NCI-H82 treated with DMSO at 0.1 percent for 48 hours (cell line): Measurements from ENCODE around the gene YJEFN3.

Source experiments
- DNase-seq: peaks from one replicate; lab custom pipeline; 2025; ENCODE audit not compliant: unreplicated experiment; lab: John Stamatoyannopoulos, UW

The YJEFN3 gene

GRCh38 chr19:19550972-19551852 lies 22.5 kb downstream of the YJEFN3 start:
- no peak for DNase-seq

DNA sequence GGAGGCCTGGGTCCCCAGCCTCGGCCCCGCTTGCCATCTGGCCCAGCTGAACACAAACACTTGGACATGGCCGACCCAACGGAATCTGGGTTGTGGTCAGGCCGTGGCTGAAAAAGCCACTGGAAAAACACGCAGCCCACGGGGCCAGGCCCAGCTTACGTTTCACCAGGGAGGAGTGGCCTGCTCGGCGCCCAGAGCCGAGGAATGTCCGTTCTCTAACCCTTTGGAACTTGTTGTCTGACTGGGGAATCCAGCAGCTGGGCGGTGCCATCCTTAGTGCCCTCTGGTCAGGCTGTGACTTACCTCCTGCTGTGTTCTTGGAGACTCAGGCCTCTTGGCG lies 23.1 kb downstream of the YJEFN3 start:
- no peak for DNase-seq

DNA sequence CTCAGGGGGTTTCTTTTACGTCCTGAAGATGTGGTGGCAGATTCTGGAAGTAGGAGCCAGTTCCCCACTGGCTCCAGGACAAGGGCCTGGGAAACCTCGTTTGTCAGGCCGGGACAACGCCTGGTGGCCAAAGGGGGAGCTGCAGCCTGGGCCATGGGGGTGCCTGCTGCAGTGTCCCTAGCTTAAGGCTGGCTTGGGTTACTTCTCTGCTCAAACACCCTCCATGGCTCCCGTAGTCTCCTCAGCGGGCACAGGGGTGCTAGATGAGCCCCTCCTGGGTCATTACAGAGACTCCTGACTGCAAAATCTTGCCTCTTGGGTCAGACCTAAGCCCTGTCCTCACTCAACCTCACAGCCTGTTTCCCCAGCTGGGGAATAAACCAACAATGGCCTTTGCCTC lies 24.1 kb downstream of the YJEFN3 start:
- DNase-seq = no peak

GRCh38 chr19:19553670-19554069 lies 25.0 kb downstream of the YJEFN3 start:
- DNase-seq = no peak

- DNase-seq = peak; percentile 29
Observed at GRCh38 chr19:19554074-19555023, 25.6 kb downstream of the YJEFN3 start.

DNA sequence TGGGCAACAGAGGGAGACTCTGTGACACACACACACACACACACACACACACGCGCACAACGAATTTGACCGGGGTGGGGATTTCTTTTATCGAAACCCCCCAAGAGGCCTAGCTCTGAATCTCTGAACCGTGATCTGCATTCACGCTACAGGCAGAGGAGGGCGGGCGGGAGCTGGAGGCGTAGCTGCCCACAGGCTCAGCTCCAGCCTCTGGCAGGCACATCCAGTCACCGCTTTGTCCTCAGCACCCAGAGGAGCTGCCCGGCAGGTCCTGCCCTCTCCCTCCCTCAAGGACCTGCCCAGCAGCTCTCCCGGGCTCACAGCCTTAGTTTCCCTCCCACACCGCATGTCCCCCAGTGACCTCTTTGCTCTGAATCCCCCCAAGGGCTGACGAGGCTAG lies 29.3 kb downstream of the YJEFN3 start:
- DNase-seq = no peak

DNA sequence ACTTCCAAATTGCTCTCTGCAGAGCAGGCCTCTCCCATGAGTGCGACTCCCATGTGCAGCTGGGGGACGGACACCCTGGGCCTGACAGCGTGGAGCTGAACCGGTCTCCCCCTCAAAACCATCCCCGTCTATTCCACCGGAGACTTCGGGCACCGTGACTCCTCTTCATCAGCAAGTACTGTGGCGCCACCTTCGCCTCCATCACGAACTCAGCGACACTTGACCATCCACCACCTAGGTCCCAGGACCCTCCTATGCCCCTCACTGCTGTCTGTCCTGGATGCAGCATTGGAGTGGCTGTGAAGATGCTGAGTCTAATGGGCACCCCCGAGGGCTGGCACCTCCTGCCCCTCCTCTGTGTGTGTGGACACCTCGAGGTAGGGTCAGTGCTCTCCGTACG lies 29.9 kb downstream of the YJEFN3 start:
- no peak for DNase-seq

- DNase-seq = no peak
Observed at GRCh38 chr19:19559931-19560330, 31.2 kb downstream of the YJEFN3 start.

DNA sequence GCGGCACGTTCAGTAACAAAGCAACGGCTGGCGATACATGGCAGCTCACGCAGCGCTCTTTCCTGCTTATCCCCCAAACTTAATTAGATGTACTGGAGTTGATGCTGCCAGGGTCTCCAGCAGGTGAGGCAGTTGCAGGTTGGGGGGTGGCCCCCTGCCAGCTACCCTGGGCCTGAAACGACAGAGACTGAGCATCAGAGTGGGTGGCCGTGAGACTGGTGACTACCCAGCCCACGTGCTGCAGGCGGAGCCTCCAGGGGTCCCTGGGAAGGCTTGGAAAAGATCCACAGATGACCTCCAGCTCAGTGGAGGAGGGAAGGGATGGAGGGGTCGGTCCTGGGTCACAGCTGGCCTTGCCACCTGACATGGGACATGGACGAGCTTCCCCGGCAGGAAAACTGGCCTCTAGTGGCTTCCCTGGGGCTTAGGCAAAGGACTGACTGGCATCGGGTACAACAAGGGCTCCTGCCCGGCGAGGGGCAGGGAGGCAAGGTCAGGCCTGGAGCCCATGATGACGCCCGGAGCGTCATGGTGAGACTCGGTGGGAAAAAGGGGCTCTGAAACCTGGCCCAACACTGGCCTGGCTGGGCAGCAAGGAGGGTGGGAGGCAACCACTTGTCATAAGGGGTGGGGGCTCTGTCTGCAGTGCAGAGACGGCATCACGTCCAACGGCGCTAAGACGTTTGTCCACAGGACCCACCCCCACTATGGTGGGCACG lies 33.4 kb downstream of the YJEFN3 start:
- no peak for DNase-seq

GRCh38 chr19:19562665-19563347 lies 34.1 kb downstream of the YJEFN3 start:
- no peak for DNase-seq

- no peak for DNase-seq
Observed at GRCh38 chr19:19563348-19563848, 34.7 kb downstream of the YJEFN3 start.

DNA sequence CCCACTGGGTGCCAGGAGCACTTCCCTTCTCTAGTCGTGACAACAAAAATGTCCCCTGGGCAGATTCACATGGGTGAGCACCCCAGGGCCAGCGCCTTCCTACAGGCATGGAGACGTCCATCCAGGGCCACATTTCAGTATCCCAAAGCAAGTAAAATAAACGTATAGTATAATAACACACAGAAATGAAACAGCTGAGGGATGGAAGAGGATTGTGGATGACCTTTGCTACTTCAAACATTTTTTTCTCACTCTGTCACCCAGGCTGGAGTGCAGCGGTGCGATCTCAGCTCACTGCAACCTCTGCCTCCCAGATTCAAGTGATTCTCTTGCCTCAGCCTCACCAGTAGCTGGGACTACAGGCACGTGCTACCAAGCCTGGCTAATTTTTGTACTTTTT lies 37.6 kb downstream of the YJEFN3 start:
- no peak for DNase-seq

DNA sequence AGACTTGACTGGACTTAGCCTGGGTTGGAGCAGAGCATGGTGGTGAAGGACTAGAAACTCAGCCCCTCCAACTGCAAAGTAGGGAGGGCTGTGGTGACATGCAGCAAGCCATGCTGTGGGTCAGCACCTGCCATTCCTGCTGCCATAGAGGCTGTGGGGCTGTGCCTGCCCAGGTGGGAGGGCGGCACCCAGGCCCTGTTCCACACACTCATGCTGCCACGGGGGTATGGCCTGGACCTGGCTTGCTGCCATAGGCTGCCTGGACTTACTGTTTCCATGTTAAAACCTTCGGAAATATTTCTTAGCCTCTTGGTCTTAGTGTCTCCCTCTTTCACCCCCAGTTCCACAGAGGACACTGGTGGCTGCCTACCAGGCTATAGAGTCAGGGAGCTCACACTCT lies 38.7 kb downstream of the YJEFN3 start:
- no peak for DNase-seq

DNA sequence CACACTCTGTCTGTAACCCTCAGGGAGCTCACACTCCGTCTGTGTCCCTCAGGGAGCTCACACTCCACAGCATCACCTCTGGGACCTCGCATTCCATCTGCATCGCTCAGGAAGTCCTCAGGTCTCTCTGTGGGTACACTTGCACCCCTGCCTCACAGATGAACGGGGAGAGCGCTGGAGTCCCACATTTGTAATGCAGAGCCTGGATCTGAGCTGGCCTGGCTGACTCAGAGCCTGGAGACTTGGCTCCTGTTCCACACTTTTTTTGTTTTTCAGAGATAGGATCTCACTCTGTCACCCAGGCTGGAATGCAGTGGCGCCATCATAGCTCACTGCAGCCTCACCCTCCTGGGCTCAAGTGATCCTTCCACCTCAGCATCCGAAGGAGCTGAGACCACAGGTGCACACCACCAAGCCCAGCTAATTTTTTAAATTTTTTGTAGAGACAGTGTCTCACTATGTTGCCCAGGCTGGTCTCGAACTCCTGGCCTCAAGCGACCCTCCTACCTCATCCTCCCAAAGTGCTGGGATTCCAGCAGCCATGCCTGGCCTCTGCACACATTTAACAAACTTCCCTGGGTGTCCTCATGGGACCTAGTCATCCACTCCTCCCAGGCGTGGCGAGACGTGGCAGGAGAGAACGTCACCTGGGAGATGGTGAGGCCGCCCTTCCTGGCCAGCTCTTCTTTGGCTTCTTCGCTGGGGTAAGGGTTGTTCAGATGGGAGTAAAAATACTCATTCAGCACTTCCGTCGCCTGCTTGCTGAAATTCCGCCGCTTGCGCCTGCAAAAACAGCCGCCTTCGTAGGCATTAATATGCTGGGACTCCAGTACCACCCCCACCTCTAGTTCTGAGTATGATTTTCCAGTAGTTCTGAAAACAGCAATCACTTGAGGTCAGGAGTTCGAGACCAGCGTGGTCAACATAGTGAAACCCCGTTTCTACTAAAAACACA lies 40.4 kb downstream of the YJEFN3 start:
- DNase-seq = no peak

DNA sequence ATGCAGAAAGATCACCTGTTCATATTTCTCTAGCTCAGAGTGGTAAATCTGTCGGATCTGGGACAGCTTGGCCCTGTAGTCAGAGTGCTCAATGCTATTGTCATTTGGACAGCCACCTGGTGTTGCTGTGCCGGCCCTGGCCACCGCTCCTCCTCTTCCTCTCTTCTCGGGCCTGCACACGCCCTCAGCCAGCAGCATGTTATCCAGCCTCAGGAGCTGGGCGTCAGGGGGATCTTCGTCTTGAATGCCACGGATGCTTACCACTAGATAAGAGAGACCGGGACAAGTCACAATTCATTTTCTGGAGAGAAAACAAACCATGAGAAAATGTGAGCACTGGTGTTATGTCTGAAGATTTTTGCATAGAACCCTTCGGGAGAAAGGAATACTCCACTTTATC lies 41.9 kb downstream of the YJEFN3 start:
- no peak for DNase-seq

GRCh38 chr19:19571071-19571786 lies 42.5 kb downstream of the YJEFN3 start:
- DNase-seq = no peak

GRCh38 chr19:19575411-19575810 lies 46.7 kb downstream of the YJEFN3 start:
- DNase-seq = no peak

DNA sequence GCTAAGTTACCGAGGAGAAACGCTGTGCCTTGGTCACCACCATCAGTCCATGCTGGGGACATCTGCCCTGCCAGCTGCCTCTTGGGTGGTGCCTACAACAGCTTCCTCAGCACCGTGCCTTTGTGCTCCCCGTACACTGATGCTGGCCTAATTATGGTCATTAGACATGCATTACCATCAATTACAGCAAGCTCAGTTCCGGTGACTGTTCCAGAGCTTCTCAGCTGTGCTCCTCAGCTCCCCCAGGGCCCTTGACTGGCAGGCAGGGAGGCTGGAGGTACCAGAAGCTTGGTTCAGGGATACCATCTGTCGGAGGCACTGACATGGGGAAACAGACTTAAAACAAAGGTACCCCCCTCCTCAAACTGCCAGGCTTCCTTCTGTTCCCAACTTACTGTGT lies 49.5 kb downstream of the YJEFN3 start:
- DNase-seq = peak; percentile 73
